Stimulated activated CD8-positive, alpha-beta memory T cell treated with anti-CD3 and anti-CD28 coated beads, Interleukin-7, amount 100 ng/mL, for 1 hour (primary cell): Measurements from ENCODE around the gene ZP1.

ENCODE experiments used
- DNase-seq, 2 donors: peaks; one replicate each; pipeline ENCODE4 v3.0.0-alpha.2; 2020; ENCODE audit warnings: low read depth in 2 of 2

ZP1 gene

DNA sequence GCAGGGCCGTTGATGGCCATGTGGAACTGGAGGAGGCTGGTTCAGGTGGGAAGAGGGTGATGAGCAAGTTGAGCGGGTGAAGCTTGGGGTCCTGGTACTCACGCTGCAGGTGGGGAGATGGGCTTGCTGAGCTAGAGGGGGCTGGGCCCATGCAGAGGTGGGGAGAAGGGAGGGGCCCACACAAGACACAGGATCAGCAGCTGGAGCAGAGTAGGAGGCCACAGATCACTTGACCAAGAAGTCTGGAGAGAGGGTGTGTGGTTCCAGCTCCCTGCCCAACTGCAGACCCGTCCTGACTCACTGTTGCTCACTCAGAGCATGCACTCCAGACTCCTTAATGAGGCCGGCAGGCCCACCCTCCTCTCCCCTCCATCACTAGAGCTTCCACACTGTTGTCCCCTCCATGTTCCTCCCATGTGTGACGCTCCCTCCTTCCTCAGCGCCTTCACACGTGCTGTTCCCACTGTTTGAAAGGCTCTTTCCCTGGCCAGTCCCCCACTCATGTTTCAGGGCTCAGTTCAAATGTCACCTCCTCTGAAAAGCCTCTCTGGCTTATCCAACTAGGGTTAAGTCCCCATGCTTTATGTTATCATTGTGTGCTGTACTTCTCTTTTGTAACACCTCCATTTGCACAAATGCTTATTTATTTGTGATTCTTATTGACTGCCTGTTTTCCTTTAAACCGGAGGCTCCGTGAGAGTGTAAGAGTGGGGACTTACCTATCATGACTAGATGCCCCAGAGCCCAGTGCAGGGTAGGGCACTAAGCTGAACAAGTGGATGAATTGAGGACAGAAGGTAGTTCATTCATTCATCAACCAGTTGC is 23.1 kb upstream of the ZP1 start:
- no peak for DNase-seq

DNA sequence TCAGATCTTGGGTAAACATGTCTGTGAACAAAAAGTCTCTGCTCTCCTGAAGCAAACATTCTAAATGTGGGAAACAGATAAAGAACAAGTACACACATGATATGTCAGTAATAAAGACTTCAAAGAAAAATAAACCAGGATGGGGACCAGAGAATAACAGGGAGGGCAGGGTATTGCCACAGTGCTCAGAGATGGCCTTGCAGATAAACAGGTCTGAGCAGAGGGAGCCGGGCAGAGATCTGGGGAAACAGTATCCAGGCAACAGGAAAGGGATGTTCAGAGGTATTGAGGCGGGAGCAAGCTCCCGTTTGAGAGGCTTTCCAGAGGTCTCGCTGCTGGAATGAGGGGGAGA is 22.5 kb upstream of the ZP1 start:
- no peak for DNase-seq

DNA sequence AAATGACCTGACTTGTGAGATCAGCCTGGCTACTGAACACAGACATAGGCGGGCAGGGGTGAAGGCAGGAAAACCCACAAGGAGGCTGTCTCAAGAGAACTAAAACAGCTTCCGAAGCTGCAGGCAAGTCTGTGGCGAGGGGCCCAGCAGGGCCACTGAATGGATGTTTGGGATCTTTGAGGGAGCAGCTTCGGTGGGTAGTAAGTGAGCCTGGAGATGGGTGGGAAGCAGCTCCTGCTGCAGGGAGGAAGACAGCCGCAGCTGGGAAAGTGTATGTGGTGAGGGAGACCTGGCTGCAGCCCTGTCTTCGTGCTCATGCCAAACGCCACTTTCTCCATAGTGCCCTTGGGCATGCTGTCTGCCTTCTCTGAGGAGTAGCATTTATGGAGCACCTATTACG is 22.0 kb upstream of the ZP1 start:
- DNase-seq, result no peak

DNA sequence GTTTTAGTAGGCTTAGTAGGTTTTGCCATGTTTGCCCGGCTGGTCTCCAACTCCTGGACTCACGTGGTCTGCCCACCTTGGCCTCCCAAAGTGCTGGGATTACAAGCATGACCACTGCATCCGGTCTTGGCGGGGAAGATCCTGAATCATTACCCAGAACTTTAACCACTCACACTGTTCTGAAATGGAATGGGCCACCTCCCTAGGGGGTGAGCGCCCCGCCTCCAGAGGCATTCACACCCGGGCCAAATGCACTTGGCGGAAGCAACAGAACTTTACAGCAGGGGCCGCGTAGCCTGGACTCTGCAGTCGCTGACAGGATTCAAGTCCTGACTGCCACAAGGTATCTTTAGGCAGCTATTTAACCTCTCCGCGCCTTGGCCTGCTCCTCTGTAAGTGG is 20.1 kb upstream of the ZP1 start:
- no peak for DNase-seq

DNA sequence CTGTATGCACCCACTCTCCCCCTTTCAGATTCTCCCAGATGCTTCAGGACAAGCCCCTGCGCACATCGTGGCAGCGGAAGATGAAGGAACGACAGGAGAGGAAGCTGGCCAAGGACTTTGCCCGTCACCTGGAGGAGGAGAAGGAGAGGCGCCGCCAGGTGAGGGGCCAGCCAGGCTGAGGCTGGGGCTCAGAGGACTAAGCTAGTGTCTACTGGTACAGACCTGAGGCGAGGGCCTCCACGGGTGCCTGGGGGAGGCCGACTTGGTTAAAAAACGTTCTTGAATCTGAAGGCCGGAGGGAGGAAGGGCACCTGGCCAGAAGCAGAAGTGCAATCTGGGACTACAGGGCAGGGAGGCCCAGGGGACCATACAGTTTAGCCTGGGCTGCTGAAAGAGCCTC is 19.4 kb upstream of the ZP1 start:
- DNase-seq, result no peak

DNA sequence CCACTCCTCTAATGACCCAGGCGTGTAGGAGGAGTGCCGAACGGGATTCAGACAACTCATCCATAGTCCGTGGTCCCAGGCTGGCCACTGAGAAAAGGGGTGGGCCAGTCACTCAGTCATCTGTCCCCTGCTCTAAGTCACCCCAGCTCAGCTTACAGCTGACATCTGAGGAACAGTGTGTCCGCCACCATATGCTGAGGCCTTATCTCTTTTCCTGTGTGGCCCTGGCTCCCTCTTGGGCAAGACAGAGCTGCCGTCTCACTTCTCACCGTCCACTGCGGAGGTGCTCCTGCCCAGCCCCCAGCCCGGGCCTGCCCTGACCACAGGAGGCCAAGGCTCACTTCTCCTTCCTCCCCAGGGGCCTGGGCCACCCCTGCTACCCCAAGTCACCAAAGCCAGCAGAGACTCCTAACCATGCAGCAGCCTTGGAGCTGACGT is 18.6 kb upstream of the ZP1 start:
- DNase-seq, result no peak

DNA sequence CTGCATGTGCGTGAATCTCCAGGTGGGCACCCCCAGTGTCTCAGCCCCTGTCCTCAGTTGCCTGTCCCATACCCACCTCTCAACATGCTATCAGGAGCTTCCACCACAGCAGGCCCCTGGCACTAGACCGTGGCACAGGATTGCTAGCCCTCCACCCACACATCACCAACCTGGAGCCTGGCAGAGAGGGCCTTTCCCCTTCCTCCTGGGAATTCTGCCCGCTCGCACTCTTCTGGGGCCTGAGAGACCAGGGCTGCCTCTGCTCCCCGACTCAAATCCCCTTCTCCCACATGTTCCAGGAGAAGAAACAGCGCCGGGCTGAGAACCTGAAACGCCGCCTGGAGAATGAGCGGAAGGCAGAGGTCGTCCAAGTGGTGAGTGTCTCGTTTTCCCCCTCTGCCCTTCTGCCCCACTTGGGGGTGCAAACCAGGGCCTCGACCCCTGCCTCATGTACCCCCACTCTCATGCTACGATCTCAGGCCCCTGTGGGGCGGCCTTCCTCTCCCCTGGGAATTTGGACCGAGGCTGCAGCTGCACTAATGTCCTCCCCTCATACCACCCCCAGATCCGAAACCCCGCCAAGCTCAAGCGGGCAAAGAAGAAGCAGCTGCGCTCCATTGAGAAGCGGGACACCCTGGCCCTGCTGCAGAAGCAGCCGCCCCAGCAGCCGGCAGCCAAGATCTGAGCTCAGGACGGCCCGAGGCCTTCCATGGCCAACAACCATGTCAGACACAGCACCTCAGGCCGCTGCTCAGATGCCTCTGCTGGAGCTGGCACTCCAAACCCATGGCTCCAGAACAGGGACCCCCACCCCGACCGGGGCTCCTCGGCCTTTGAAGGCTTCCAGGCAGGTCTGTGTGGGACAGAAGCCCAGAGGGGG is 17.5 kb upstream of the ZP1 start:
- no peak for DNase-seq

DNA sequence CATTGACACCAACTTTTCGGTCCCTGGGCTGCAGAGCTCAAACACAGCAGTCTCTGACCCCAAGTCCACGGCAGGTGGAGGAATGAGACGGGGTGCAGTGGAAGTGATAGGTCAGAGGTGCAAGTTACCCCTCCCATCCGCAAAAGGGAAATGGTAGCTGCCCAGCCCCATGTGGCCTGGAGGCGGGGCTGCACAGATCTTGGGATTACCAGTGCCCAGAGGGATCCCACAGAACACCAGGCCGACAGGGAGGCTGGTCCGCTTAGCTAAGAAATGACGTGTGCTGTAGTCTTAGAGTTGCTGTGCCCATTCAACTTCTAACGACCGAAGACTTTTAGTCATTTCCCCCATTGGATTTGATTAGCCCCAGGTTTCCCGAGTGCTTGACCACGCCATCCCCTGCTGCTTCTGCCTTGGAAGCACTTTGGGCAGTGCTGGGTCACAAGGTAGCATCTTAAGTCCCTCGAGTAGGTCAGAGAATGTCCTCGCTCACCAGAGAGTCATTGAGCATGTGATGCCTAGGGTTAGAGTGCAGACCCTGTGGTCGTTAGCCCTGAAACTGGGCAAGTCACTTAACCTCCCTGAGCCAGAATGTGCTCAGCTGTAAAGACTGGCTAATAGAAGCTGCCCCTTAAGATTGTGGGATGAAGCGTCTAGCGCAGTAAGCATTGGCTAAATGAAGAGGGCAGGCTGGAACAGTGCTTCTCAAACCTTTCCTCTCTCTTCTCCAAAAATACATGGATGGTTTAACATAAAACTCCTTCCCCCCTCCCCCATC is 15.8 kb upstream of the ZP1 start:
- DNase-seq, result no peak

DNA sequence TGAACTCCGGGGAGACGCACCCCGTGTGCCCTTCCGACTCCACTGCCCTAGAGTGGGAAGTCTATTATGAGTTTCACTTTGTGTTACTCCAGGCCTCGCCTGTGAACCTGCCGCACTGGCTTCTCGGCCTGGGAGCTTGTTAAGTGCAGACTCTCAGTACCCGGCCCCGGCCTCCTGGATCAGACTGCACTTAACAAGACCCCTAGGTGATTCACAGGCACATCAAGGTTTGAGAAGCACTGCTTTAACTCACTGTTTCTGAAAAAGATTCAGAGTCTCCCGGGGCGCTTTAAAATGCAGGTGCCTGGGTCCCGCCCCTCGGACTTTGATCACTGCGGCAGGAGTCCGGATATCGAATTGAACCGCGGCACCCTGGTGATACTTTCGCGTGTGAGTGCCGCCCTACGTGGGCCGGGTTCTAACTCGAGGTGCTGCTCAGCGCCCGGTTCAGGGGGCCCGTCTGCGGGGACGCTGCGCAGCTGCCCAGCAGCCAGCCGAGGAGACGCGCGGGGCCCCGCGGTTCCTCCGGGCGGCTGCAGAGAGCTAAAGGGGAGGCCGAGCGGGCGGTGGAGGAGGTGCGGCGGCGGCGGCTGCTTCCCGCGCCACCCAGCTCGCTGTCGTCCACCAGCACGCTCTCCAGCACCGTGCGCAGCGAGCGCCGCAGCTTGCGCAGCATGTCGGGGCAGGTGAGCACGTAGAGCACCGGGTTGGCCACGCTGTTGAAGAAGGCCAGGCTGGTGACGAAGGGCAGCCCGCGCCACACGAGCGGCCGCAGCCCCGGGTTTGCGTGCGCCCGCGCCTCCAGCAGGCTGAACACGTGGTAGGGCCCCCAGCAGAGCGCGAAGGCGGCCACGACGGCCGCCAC is 15.0 kb upstream of the ZP1 start:
- DNase-seq, result no peak

DNA sequence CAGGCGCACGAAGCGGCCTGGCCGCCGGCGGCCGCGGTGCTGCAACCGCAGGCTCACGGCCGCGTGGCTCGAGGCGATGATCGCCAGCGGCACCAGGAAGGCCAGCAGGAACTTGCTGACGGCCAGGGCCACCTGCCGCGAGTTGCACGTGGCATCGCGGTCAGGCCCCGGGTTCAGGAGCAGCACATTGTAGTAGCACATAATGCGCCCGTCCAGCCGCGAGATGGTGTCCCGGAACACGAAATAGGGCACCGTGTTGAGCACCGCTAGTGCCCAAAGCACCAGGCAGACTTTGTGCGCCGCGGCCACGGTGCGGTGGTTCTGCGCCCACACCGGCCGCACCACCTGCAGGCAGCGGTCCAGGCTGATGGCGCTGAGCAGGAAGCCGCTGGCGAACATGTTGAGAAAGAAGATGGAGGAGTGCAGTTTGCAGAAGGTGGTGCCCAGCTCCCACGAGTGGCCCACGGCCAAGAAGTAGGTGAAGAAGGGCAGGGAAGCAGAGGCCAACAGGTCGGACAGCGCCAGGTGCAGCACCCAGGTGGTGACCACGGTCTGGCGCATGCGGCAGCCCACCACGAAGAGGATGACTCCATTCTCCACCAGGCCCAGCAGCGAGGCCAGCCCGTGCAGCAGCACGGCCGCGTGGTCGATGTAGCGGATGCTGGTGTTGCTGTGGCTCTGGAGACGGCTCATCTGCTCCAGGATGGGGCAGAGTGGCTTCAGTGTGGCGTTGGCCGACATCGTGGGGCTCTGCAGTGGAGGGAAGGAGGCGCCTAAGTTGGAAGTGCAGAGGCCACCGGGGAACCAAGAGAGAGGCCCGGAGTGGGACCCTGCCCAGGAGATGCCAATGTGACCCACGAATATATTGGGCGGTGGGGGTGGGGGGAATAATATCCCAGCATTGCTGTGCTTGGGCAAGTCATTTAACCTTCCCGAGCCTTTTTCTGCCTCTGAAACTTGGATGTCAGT is 14.1 kb upstream of the ZP1 start:
- DNase-seq, result no peak

DNA sequence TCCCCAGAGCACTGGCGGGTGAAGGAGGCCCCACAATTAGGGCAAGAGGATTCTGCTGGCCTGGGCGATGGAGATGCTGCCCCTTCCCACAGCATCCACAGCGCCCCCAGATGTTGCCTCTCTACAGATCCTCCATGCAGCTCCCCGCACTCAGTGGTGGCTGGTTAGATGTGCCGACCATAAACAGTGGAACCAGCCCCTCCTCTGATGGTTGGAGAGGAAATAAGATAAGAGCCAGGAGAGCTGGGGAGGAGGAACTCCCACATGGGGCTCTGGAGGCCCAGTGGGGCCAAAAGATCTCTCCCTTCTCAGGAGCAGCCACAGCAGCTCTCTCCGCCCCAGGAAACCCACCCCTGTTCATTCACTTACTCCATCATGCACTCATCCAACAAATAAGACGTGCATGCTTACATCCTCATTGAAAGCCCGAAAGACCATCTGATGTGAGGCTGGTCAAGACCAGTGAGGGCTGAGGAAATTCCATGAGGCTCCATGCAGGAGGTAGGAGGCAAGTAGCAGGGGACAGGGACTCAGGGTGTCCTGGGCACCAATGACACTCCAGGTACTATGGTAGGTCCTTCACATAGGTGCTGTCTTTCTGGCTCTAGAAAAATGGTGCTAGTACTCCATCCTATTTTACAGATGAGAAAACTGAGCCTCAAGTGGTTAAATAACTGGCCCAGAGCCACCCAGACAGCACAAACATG is 13.0 kb upstream of the ZP1 start:
- DNase-seq, result no peak

DNA sequence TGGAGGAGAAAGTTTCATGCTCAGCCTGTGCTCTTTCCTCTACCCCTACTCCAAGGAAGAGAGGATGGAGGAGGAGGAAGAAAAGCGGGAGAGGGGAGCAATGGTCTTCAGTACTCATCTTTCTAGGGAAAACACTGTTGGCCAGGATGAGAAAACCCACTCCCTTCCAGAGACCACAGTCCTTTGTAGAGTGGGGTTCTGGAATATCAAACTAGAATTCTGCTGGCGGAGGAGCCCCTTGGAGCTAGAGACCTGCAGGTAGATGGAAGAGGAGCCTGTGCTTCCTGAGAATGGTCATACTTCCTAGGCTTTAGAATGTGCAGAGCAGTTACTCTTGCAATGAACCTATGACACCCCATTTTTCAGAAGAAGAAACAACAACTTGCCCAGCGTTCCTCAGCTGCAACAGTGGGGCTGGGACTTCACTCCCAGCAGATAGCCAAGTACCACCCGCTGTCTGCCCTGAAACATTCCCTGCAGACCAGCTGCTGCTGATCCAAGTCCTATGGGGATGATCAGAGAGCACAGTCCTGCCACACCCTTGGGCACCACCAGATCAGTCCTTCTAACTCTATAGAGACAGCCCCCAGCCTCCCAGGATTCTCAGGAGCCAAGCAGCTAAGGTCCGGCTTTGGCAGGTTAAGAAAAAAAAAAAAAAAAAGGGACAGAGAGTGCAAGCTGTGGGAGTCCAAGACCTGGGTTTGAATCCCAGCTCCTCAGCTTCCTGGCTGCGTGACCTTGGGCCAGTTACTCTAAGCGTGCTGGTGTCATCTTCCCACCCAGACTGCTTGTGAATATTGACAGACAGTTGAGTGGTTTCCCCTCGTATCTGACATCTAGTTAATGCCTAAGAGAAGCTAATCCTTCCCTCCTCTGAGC is 12.3 kb upstream of the ZP1 start:
- no peak for DNase-seq

DNA sequence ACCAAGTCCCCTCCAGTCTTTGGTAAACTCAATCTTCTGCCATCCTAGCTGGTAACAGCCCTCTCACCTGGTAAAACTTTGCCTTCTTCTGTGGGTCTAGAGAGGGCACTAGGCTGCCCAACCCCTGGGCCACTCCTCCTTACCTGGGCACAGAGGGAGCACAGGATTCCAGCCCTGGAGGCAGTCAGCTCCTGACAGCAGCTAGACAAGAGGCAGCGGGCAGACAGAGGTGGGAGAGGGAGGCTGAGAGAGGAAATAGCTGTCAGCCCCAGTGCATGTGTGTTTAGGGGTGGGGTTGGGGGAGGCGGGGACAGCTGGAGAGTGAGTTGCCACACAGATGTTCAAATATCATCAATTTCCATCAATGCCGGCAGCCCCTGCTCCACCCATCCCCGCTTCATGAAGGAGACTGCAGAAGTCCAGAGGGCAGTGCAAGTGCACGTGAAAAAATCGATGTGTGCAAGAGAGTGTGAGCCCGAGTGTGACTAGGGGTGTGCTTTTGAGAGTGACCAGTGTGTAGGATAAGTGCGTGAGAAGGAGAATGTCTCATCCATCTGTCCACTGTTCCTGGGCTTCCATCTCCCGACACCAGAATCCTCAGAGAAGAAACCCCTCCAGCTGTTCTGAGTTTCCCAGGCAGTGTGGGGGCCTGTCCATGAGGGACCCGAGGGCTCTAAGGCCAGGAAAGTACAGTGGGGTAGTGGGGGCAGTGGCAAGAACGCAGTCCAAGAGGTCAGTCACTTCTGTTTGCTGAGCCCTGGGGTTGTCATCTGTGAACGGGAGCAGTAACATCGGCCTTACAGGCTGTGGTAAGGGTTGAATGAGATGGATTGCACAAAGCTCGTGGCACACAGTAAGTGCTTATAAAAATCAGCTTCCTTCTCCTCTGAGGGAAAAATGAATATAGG is 11.4 kb upstream of the ZP1 start, which contains the start of gene PTGDR2:
Gene PTGDR2 (minus strand): TSS at position 225 of the 908 bp plus-strand sequence. CDS start 2,228 bp downstream, outside the sequence.
- no peak for DNase-seq

DNA sequence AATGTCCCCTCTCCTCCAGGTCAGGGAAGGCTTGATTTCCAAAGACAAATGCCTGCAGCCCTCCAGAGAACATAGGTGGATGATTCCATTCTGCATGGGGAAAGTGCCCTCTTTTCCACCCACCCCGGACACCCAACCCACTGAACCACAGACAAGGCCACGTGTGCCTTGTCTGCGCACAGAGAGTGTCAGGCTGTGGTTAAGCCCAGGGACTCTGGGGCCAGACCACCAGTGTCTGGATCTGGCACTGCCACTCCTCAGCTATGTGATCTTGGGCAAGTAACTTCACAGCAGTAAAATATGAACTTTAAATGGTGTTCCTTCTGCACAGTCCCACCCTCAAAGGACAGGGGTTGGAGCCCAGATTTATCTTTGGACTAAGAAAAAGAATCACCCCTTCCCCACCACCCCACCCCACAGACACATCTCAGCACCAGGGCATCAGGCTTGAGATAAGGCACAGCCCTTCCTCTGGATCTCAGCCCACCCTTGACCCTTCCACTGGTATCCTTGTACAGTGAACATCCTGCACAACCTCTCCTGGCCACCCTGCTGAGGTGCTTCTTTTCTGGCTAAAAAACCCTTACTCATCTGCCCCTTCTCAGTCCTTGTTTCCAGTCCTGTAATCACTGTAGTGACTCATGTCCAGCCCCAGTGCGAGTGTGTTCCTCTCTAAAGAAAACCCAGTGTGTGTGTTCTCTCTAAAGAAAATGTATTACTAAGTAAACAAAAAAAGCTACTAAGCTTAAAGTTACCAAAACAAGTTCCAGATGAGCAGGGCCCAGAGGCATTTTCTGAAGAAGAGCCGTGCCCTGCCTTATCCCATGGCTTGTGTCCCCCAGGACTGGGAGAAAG is 9.7 kb upstream of the ZP1 start:
- DNase-seq, result no peak

DNA sequence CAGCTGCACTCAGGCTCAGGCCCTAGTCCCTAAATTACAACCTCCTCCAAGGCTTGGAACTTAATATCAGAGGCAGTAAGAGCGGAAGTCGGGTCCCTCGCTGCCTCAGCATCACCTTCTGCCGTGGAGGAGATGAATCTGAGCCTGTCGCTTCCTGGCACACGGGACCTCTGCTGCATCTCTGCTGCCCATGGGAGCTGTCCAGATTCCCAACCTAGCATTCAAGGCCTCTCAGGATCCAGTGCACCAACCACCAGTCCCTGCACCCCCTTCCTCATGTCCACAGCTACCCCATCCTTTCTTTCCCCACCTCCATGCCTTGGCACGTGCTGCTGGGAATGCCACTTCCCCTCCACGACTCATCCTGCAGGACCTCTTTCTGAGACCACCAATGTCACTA is 9.1 kb upstream of the ZP1 start:
- no peak for DNase-seq

DNA sequence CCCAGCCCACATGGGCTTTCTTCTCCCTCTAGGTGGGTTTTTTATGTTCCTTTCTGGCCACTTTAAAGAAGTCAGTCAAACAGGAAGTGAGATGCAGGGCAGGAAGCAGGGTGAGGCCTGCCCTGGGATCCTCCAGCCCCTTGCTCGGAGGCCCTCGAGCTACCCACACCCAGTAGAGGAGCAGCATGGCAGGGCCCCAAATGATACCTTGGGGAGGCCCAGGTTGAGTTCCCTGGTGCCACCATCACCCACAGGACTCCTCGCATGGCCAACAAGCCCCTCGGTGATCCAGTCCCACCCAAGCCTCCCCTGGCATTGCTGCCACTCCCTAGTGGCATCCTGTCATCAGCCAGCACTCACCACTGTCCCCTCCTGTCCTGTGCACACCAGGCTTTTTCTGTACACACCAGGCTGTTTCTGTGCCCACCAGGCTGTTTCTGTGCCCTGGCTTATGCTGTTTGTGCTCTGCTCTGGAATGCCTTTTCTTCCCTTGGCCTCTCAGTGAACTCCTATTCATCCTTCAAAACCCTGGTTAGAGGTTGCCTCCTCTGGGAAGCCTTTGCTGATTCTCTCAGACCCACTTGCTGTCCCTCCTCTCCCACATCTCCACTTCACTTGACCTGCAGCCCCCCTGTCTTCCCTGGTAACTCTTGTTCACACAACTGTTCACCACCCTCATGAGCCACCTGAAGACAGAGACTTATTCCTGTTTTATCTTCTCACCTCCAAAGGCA is 8.4 kb upstream of the ZP1 start:
- no peak for DNase-seq
